K562 (cell line): ENCODE measurements around the gene IMPA2. TPM values are rescaled to one million over a fixed set of nuclear protein-coding genes. Genes with fewer than 3 reads are reported as not detected.

Experiments
- ATAC-seq: fragments of 200-7000 bp; cut with Tn5 transposase; 3 replicates; pipeline ENCODE4 v1.9.1; 2020; ENCODE audit warnings: moderate library complexity
- BruUV-seq: library from RNA; stranded (reverse); fragments of 400-500 nt; replicated peaks from 2 replicates; lab custom pipeline; 2021; lab: Mats Ljungman, UMichigan
- CTCF ChIA-PET: fragments of 300-600 bp; formaldehyde crosslinking; extraction: SDS; loops from one replicate; lab custom pipeline; 2021; ENCODE audit warnings: low intra/inter-chr PET ratio; lab: Yijun Ruan, JAX
- POLR2A ChIA-PET: fragments of 300-600, 350-650 bp; sonication (Branson Sonifier 250); formaldehyde crosslinking; extraction: SDS; loops from one replicate; lab custom pipeline; 2021; ENCODE audit warnings: antibody characterized with exemption, inconsistent platforms; lab: Yijun Ruan, JAX
- DNase-seq, 4 experiments: peaks; one replicate each; pipeline versions ENCODE4 v3.0.0 to v3.0.0-alpha.2; 2011 to 2018; ENCODE audit warnings: low spot score in 3 of 4, mixed read lengths in 3 of 4; ENCODE audit errors: extremely low read depth in 1 of 4
- FAIRE-seq: peaks from 2 replicates; lab custom pipeline; 2011; peaks lifted over from hg19 to GRCh38; lab: Jason Lieb, UNC
- H2AFZ ChIP-seq: 2 replicates; pipeline ENCODE4 v1.6.0; 2011; ENCODE audit warnings: low read depth, low read length, control low read depth, inconsistent platforms
- H3K27ac ChIP-seq: fragments of 200-600 bp; 3 replicates; pipeline ENCODE4 v1.8.0; 2011; ENCODE audit warnings: low read depth, mild to moderate bottlenecking, control low read depth, inconsistent platforms, low read length, moderate library complexity, mixed read lengths; ENCODE audit errors: extremely low read depth
- H3K27me3 ChIP-seq, 2 experiments: fragments of 300-600 bp in 1 of 2; 2 replicates in 1 of 2; 3 replicates in 1 of 2; pipeline versions ENCODE4 v1.6.0 to v1.8.0; 2011; ENCODE audit warnings: inconsistent platforms in 2 of 2, low read length in 2 of 2, mild to moderate bottlenecking in 1 of 2, mixed read lengths in 1 of 2, moderate library complexity in 1 of 2; ENCODE audit not compliant: control insufficient read depth in 2 of 2, insufficient read depth in 2 of 2
- H3K36me3 ChIP-seq: fragments of 300-600 bp; 3 replicates; pipeline ENCODE4 v1.8.0; 2011; ENCODE audit warnings: mild to moderate bottlenecking, low read length, inconsistent platforms; ENCODE audit not compliant: control insufficient read depth, insufficient read depth
- H3K4me1 ChIP-seq, 2 experiments: fragments of 200-600 bp in 1 of 2; replicated peaks in 1 of 2; 2 replicates in 1 of 2; 3 replicates in 1 of 2; pipeline versions ENCODE4 v1.5.1 to v1.8.0; 2011; ENCODE audit warnings: inconsistent platforms in 2 of 2, low read length in 2 of 2, mild to moderate bottlenecking in 1 of 2, mixed read lengths in 1 of 2, moderate library complexity in 1 of 2; ENCODE audit not compliant: control insufficient read depth in 2 of 2, insufficient read depth in 2 of 2
- H3K4me2 ChIP-seq: 2 replicates; pipeline ENCODE4 v1.6.1; 2011; ENCODE audit warnings: low read length, control low read depth, inconsistent platforms, mixed read lengths; ENCODE audit not compliant: insufficient read depth
- H3K4me3 ChIP-seq: fragments of 200-600 bp; sonication (generic), shearing (Covaris generic); 2 replicates; pipeline ENCODE4 v1.5.1; 2016; ENCODE audit warnings: control low read depth, inconsistent platforms
- H3K79me2 ChIP-seq: fragments of 200-600 bp; 3 replicates; pipeline ENCODE4 v1.8.0; 2011; ENCODE audit warnings: low read length, inconsistent platforms; ENCODE audit not compliant: control insufficient read depth, insufficient read depth
- H3K9ac ChIP-seq, 2 experiments: 2 replicates each; pipeline versions ENCODE4 v1.6.0 to v1.6.1; 2011; ENCODE audit warnings: low read depth in 2 of 2, low read length in 2 of 2, control low read depth in 1 of 2, inconsistent platforms in 1 of 2, mild to moderate bottlenecking in 1 of 2, mixed read lengths in 1 of 2; ENCODE audit not compliant: insufficient read depth in 1 of 2
- H3K9me1 ChIP-seq: one replicate; pipeline ENCODE4 v1.6.0; 2011; ENCODE audit warnings: inconsistent platforms, mild to moderate bottlenecking, low read length, moderate library complexity; ENCODE audit not compliant: control insufficient read depth, insufficient read depth
- H3K9me3 ChIP-seq: replicated peaks from 2 replicates; pipeline ENCODE4 v1.5.1; 2011; ENCODE audit warnings: low read depth, low read length, inconsistent platforms; ENCODE audit not compliant: control insufficient read depth, insufficient read depth
- H4K20me1 ChIP-seq: replicated peaks from 2 replicates; pipeline ENCODE4 v1.6.1; 2011; ENCODE audit warnings: low read length, inconsistent platforms, mixed read lengths; ENCODE audit not compliant: control insufficient read depth, insufficient read depth
- BRF2 ChIP-seq: IDR thresholded peaks from 3 replicates; pipeline ENCODE4 v1.6.1; 2011; ENCODE audit warnings: borderline replicate concordance, mild to moderate bottlenecking; ENCODE audit not compliant: insufficient read length, insufficient read depth
- FIP1L1 ChIP-seq: fragments of 200-400 bp; formaldehyde crosslinking; IDR thresholded peaks from 2 replicates; pipeline ENCODE4 v1.6.1; 2018; ENCODE audit warnings: mild to moderate bottlenecking, low read depth, low read length; ENCODE audit not compliant: poor library complexity, severe bottlenecking
- HBP1 ChIP-seq: fragments of 450-650 bp; formaldehyde crosslinking; IDR thresholded peaks from 2 replicates; pipeline ENCODE4 v1.4.0; 2022; ENCODE audit warnings: missing genetic modification characterization
- RBM15 ChIP-seq: fragments of 200-400 bp; formaldehyde crosslinking; IDR thresholded peaks from 2 replicates; pipeline ENCODE4 v1.6.1; 2018; ENCODE audit warnings: mild to moderate bottlenecking, low read length, moderate library complexity; ENCODE audit not compliant: insufficient read depth
- SMARCC2 ChIP-seq: fragments of 450-650 bp; IDR thresholded peaks from 2 replicates; pipeline ENCODE4 v1.6.1; 2017; ENCODE audit warnings: antibody characterized with exemption, moderate library complexity, mild to moderate bottlenecking, low read depth
- ZNF766 ChIP-seq: fragments of 200-800 bp; sonication (Bioruptor generic); conservative IDR thresholded peaks from 2 replicates; pipeline ENCODE4 v1.6.1; 2016; ENCODE audit warnings: missing genetic modification characterization, missing compliant biosample characterization
- WGBS: fragments of 100-300 bp; shearing (Covaris generic); methylation state at CpG from one replicate; pipeline ENCODE4 v1.1.6; 2016; ENCODE audit warnings: low coverage, mixed read lengths; ENCODE audit not compliant: insufficient coverage; ENCODE audit errors: missing lambda C conversion rate; 5-methylcytosine and 5-hydroxymethylcytosine counted together
- in situ Hi-C: fragments of 300-500 bp; cut with MboI; formaldehyde crosslinking; loops from 4 replicates; pipeline ENCODE4 v1.15.0; 2018; ENCODE audit warnings: inconsistent platforms, mixed read lengths
- intact Hi-C: fragments of 100-400 bp; cut with micrococcal nuclease; formaldehyde crosslinking; loops from 2 replicates; pipeline ENCODE4 v1.14.2; 2022
- polyA plus RNA-seq, 8 experiments: library from polyadenylated mRNA; depleted of rRNA in 4 of 8; stranded (reverse) in 5 of 8; unstranded in 3 of 8; fragments of >200 nt; fragmentation: Nextera tagmentation in 2 of 8; fragmentation: Illumina TruSeq in 1 of 8; extraction: Ambion mirVana in 2 of 8; extraction: Trizol in 1 of 8; gene quantifications; 2 replicates each; pipeline versions ENCODE4 v1.2.1 to v1.2.3, GENCODE V29; 2011 to 2014; ENCODE audit warnings: inconsistent platforms in 1 of 8, missing spikeins in 1 of 8
- total RNA-seq, 7 experiments: library from RNA; depleted of rRNA in 6 of 7; stranded (reverse); fragments of >200 nt in 6 of 7; fragmentation: Illumina TruSeq in 2 of 7; extraction: Trizol in 2 of 7; gene quantifications; 2 replicates each; pipeline versions ENCODE4 v1.2.1 to v1.2.3, GENCODE V29; 2011 to 2021; ENCODE audit warnings: low replicate concordance in 1 of 7

The IMPA2 gene
- total and polyA plus RNA-seq, 9 of the 15 experiments (the other 6 are each of a cell fraction or from before 2014, with no cell fraction given): 0.62 to 11.3 (median 5.7) TPM

DNA sequence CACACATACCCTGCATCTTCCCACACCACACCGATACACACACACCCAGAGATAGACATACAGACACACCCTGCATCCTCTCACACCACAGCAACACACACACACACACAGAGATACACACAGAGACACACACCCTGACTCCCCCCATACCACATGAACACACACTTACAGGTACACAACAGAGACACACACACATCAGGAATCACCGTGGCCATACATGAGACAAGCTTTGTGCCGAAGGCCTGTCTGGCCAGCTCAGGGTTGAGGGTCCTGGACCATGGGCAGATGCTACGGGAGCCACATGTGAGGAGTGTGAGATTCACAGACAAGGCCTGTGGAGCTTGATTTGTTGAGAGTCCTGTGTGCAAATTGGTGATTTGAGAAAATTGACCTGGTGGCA is 15.6 kb downstream of the IMPA2 start:
- FAIRE-seq: no peak
- no peak for DNase-seq
- intact Hi-C loops (loop anchor here (5.0 kb wide), 1 partner anchor 340 kb away; no protein-coding TSS in a partner anchor), in situ Hi-C loops (loop anchor here (5.0 to 10.0 kb wide), 2 partner anchors 60 to 262 kb away; no protein-coding TSS in a partner anchor)
- Histone ChIP-seq H3K27me3 (peaks cover 0 to 4% of the 10 kb centered on the region in 2 experiments; a peak in 1 of 5 replicates), H3K4me1 (no peaks in the 10 kb centered on the region; a peak in 1 of 5 replicates), H2AFZ (no peak overlapping the region), H3K9ac (no peak overlapping the region), H4K20me1 (peaks cover 4% of the 10 kb centered on the region; the same call in 1 of the 2 replicates), H3K4me3 (no peak overlapping the region), H3K4me2 (no peak overlapping the region), H3K79me2 (no peaks in the 10 kb centered on the region), H3K9me3 (no peaks in the 10 kb centered on the region), H3K36me3 (no peaks in the 10 kb centered on the region), H3K9me1 (no peaks in the 10 kb centered on the region), H3K27ac (no peak overlapping the region)
- no peak for TF ChIP-seq SMARCC2
- TF ChIP-seq ZNF766 (CRISPR knock-in tag): no peak
- TF ChIP-seq RBM15: no peak
- TF ChIP-seq FIP1L1: no peak
- TF ChIP-seq HBP1 (CRISPR knock-in tag): 0 out of 2 replicates have a peak, but pooled peaks have one; percentile 16
- TF ChIP-seq BRF2: no peak
- ATAC-seq: no peak
- ChIA-PET POLR2A (no interaction called here), CTCF (interaction anchor here (0.5 kb wide), 1 partner anchor 60 kb away, joined by 5 read pairs; no protein-coding TSS in a partner anchor)
- WGBS: 68% methylated on average over 4 of the region's 4 CpGs
- BruUV-seq: no TSS peak
